Placental epithelial cell (primary cell): Measurements from ENCODE around the gene ABHD2. TPM values are rescaled to one million over a fixed set of nuclear protein-coding genes. Genes with fewer than 3 reads are reported as not detected.

Experiments used
- small RNA-seq: library from RNA; depleted of rRNA; stranded (forward); fragments of <200 nt; gene quantifications from one replicate; pipeline ENCODE3, GENCODE V24; 2012
- total RNA-seq: library from RNA; depleted of rRNA; stranded (reverse); fragments of >200 nt; gene quantifications from 2 replicates; pipeline ENCODE4 v1.2.3, GENCODE V29; 2012

The ABHD2 gene
- 24.3 and 50.5 TPM in 2 replicates for total RNA-seq

GRCh38 chr15:89087830-89088604 is at the start of gene ABHD2:
Gene ABHD2 (plus strand): TSS chr15:89088456. CDS start chr15:89116328, 27,872 bp downstream.

GRCh38 chr15:89221543-89221942 is 133.3 kb downstream of the ABHD2 start, which contains the start of gene RLBP1:
Gene RLBP1 (minus strand): TSS chr15:89221579. CDS start chr15:89218975, 2,604 bp downstream.

GRCh38 chr15:89243691-89244573 is 155.7 kb downstream of the ABHD2 start, which contains the start of gene FANCI:
Gene FANCI (plus strand): TSS chr15:89243979. CDS start chr15:89247648, 3,669 bp downstream.

Small RNAs within 50 kb of the gene (small RNA-seq; reads per million reads assigned to genes)
- gene RNU7-195P, result not detected

Other genes starting within 250 kb of the ABHD2 start
- gene HAPLN3, start 192.9 kb upstream of the ABHD2 start, total RNA-seq, result 3.9 and 11.4 TPM in 2 replicates
- gene MFGE8, start 175.1 kb upstream of the ABHD2 start, total RNA-seq, result 151 and 184 TPM in 2 replicates
- not detected in 2 replicates for gene RLBP1, start 133.1 kb downstream of the ABHD2 start, total RNA-seq
- gene FANCI, start 155.5 kb downstream of the ABHD2 start, total RNA-seq, result 16.5 and 22.2 TPM in 2 replicates
- 64.0 and 84.3 TPM in 2 replicates for gene POLG, start 246.4 kb downstream of the ABHD2 start, total RNA-seq